GM18907 (cell line): ENCODE results near the gene TPSAB1.
"Not testable (repeated sequence)": the region's sequence is repeated elsewhere in the genome, so short reads cannot be mapped to it uniquely, and the experiment has no call there.

Source experiments
- ATAC-seq: cut with Tn5 transposase; IDR thresholded peaks from one replicate; pipeline ENCODE4 v1.9.1; 2021; ENCODE audit warnings: mild to moderate bottlenecking, moderate library complexity; ENCODE audit not compliant: unreplicated experiment

Gene TPSAB1

DNA sequence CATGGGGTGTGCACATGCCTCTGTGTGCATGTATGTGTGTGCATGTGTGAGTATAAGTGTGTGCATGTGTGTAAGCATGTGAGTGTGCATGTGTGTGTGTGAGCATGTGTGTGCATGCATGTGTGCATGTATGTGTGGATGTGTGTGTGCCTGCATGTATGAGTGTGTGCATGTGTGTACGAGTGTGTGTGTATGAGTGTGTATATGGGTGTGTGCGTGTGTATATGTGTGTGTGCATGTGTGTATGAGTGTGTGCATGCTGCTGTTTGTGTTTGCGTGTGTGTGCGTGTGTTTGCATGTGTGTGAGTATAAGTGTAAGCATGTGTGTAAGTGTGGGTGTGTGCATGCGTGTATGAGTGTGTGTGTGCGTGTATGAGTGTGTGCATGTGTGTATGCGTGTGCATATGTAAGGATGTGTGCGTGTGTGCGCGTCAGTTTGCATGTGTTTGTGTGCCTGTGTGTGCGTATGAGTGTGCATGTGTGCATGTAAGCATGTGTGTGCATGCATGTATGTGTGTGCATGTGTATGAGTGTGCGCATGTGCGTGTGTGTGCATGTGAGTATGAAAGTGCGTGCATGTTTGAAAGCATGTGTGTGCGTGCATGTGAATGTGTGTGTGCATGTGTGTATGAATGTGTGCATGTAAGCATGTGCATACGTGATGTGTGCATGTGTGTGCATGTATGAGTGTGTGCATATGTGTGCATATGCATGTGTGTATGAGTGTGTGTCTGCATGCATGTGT is 24.0 kb downstream of the TPSAB1 start:
- ATAC-seq, result no peak

DNA sequence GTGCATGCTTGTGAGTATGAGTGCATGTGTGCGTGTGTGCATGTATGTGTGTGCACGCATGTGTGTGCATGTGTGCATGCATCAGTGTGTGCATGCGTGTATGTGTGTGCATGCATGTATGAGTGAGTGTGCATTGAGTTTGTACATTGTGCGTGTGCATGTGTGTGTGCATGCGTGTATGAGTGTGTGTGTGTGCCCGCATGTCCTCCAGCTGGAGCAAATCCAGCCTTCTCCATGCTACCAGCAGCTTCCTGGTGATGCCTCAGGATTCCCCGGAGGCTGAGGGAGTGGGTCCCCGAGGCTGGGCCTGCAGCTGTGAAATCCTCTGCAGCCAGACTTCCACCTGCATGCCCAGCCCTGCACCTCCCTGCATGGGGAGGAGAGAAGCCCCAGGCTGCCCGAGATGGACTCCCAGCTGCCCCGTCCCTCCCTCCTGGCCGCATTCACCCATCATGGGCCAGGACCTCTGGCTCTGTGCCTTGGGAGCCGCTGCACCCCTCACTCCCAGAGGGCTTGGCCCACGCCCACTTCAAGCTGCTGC is 24.7 kb downstream of the TPSAB1 start:
- no peak for ATAC-seq

DNA sequence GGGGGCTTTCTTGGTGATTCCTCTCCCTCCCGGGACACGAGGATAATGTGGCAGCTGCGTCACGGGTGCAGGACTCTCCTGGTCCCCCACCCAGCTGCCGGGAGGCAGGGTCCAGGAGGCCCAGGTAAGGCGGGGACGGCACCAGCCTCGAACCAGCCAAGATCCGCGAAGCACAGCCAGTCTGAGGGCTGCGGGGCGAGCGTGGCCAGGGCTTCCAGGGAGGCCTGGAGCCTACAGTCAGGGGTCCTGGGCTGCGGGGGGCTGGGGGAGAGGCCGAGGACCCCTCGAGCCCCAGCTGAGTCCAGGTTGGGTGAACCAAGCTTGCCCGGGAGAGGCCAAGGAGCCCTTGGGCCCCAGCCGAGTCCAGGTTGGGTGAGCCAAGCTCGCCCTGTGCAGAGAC is 25.3 kb downstream of the TPSAB1 start:
- no peak for ATAC-seq

DNA sequence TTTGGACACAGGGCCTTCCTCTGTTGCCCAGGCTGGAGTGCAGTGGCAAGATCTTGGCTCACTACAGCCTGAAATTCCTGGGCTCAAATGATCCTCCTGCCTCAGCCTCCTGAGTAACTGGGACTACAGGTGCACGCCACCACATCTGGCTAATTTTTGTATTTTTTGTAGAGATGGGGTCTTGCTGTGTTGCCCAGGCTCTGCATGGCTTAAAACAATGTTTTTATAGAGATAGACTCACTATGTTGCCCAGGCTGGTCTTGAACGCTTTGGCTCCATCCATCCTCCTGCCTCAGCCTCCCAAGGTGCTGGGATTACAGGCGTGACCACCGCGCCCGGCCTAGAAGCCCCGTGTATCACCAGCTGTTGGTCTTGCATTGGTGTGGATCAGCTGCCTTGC is 28.9 kb downstream of the TPSAB1 start:
- not testable (repeated sequence) for ATAC-seq

DNA sequence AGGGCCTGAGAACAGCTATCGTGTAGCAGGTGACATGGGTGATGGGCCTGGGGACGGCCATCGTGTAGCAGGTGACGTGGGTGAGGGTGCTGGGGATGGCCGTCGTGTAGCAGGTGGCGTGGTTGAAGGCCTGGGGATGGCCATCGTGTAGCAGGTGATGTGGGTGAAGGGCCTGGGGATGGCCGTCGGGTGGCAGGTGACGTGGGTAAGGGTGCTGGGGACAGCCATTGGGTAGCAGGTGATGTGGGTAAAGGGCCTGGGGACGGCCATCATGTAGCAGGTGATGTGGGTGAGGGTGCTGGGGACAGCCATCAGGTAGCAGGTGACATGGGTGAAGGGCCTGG is 30.8 kb downstream of the TPSAB1 start:
- ATAC-seq, result no peak

DNA sequence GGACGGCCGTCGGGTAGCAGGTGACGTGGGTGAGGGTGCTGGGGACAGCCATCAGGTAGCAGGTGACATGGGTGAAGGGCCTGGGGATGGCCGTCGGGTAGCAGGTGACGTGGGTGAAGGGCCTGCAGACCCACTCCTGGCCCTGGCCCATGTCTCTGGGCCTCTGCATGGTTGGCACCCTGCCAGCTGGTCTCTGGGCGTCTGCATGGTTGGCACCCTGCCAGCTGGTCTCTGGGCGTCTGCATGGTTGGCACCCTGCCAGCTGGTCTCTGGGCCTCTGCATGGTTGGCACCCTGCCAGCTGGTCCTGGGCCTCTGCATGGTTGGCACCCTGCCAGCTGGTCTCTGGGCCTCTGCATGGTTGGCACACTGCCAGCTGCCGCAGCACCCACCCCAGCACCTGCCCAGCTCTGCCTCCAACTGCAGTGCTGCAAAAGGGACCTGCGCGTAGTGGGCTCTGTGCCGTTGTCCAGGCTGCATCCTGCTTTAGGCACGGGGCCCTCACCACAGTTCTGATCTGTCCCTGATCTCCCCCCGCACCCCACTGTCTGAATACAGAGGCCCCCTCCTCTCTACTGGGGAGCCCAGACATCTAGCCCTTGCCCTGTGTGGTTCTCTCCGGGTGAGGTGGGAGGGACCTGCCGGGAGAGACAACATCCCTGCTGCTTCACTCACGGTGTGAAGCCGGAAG is 31.4 kb downstream of the TPSAB1 start:
- ATAC-seq, result not testable (repeated sequence)

DNA sequence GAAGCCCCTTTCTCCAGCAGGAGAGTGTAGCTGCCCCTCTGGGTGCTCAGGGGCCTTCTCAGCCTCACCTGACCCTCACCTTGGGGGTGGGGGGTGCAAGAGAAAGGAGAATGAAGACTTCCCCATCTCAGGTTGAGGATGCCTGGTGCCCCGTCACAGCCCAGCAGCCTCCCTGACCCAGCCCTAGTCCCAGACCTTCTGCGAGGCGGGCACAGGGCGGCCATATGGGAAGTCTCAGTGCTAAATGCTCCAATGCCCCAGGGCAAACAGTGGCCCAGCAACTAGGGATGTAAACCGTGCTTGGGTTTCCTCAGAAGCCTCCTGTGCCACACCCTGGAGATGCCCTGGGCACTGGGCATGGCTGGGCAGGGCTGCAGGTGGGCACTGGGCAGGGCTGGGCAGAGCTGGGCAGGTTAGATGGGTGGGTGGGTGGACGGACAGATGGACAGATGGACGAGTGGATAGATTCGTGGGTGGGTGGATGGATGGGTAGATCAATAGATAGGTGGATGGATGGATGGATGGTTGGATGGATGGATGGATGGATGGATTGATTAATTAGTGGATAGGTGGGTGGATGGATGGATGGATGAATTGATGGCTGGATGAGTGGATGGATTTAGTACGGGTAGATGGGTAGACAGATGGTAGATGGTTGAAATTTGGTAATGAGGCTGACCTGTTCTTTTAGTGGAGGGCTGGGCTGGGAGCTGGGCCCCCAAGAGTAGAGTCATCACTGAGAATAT is 32.1 kb downstream of the TPSAB1 start:
- no peak for ATAC-seq

DNA sequence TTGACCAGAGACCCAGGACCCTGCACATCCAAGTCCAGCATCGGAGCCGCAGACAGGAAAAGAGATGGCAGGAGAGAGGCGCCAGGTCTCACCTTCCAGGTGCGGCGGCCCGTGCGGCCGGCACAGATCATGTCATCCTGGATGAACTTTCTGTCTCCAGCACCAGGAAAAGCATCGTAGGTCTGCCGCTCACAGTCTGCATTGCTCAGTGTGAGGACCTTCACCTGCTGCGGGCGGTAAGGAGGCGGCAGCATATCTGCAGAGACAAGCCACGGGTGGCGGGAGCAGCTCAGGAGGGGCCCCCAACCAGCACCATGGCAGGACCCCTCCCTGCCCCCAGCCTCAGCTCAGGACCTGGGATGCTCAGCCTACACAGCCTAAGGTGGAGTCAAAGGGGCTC is 33.3 kb downstream of the TPSAB1 start:
- ATAC-seq, result no peak

DNA sequence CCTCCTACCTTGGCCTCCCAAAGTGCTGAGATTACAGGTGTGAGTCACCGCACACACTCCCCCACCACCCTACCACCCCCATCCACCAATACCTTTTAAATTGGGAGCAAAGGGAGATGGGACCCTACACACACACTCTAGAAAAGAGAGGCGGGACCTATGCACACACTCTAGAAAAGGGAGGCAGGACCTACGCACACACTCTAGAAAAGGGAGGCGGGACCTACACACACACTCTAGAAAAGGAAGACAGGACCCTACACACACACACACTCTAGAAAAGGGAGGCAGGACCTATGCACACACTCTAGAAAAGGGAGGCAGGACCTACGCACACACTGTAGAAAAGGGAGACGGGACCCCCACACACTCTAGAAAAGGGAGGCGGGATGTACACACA is 34.3 kb downstream of the TPSAB1 start:
- ATAC-seq, result no peak

DNA sequence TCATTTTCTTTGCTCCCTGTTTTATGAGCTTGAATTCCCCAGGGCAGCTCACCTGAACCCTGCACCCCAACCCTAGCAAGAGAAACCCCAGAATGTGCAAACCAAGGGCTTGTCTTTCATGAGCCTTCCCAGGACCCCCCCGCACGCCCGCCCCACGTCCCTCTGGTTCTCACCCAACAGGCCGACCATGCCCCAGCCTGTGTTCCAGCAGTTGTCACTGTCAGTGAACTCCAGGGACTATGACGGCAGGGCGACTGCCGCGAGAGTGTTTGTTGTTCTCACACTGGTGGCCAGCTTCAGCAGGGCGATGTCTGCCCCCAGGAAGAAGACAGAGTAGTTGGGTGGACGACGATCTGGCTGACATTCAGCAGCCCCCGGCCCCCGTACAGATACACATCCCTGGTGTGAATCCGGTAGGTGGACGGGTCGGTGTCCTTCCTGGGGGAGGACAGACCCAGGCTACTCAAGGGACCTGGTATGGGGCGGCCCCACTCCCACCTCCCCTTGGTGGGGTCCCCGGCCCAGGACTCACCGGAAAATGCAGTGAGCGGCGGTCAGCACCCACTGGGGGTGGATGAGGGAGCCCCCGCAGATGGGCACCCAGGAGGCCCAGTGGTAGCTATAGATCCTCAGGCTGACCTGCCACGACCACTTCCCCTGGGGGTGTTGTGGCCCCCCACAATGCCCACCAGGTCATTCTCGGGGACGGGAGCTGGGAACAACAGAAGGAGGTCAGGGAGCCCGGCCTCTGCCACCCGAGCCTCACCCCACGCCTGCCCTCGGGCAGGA is 35.5 kb downstream of the TPSAB1 start:
- ATAC-seq, result no peak

DNA sequence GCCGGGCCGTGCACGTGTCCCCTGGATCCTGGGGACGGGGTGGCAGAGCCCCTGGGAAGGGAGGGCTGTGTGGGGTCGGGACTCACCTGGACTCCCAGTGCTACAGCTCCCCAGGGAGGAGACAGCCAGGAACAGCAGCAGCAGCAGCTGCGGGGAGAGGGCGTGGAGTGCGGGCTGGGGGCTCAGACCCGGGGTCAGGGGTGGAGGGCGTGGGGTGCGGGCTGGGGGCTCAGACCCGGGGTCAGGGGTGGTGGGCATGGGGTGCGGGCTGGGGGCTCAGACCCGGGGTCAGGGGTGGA is 36.0 kb downstream of the TPSAB1 start:
- ATAC-seq, result no peak

DNA sequence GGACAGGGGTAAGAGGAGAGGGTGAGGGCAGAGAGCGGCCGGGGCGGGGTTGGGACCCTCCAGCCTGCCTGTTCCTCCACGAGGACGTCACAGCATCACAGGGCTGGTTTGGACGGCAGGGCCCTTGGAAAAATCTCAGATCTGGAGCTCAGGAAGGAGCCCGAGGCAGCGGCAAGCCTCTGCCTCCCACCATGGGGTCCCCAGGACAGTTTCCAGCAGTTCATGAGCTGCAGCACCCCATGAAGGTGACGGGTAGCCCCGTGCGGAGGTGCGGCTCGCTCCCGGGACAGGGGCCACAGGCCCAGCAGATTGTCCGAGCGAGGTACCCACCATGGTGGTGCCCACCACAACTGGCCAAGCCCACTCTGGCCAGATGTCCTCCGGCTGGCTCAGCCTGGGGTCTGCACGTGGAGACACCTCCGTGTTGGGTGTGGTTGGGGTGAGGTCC is 36.7 kb downstream of the TPSAB1 start:
- ATAC-seq, result no peak

DNA sequence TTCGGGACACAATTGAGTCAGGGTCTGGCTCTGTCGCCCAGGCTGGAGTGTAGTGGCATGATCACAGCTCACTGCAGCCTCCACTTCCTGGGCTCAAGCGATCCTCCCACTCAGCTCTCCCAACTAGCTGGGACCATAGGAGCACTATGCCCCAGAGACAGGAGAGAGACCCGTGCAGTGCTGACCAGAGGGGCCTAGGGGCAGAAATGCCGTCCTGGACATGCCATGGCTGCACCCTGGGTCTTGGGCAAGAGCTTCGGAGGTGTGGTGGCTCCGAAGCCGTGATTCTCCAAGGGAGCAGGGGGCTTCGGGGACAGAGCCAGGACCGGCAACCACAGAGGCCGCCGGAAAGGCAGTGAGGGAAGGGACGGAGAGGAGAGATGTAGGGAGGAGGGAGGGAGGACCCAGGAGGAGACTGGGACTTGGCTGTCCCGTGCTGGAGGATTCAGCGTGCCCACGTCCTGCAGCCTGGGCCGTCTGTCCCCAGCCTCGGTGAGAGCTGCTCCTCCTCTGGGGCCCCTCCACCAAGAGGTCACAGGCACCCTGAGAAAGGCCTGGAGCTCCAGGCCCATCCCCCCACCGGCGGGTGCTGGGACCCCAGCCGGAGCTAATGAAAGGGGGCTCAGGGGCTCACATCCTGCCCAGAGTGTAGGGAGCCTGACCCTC is 37.2 kb downstream of the TPSAB1 start:
- ATAC-seq, result no peak

DNA sequence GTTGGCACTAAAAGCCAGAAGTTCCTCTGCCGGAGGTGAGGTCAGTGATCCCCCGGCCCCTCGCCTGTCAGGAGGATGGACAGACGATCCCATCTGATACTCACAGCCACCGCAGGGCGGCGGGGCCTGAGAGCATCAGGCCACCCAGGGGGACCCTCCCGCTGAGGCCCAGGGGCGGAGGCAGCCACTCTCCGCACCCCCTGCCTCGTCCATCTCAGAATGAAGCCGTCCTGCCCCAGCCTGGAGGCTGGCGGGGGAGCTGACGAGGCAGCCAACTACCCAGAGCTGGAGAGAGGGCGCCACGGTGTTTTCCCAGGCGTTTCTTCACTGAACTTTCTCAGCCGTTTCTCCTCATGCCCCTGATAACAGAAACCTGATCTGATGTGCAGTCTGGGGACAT is 38.0 kb downstream of the TPSAB1 start:
- ATAC-seq, result no peak

DNA sequence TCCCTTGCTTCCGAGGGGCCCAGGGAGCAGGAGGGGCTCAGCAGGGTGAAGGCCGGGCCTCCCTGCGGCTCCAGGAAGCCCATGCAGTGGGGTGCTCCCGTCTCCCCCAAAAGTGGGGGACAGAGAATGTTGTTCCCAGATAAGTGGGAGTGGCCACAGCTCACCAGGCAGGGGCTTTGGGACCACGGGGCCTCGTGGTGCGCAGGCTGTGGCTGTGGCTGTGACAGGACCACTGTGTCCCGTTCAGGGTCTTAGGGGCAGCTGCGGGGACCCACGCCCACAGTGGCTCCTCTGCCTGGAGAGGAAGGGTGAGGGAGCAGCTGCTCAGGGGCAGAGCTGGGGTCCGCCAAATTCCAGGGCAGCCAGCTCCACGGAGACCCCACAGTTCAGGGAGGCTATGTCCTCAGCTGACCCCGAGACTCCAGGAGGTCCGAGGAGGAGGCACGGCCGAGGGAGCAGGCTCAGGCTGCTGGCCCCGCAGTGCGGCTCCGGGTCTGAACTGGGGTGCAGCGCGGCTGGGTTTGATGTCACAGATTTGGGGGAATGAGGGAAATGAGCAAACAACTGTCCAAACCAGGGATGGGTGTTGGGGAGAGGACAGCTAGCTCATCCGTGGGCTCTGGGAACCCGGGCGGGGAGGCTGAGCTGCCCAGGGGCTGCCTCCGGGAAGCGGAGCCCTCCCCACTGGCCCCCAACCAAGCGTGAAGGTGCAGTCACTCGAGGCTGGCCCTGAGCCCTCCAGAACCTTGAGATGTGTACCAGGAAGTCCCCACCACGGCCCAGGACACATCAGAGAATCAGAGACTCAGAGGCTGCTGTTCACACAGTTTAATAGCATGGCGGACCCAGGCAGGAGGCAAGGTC is 38.8 kb downstream of the TPSAB1 start:
- no peak for ATAC-seq

DNA sequence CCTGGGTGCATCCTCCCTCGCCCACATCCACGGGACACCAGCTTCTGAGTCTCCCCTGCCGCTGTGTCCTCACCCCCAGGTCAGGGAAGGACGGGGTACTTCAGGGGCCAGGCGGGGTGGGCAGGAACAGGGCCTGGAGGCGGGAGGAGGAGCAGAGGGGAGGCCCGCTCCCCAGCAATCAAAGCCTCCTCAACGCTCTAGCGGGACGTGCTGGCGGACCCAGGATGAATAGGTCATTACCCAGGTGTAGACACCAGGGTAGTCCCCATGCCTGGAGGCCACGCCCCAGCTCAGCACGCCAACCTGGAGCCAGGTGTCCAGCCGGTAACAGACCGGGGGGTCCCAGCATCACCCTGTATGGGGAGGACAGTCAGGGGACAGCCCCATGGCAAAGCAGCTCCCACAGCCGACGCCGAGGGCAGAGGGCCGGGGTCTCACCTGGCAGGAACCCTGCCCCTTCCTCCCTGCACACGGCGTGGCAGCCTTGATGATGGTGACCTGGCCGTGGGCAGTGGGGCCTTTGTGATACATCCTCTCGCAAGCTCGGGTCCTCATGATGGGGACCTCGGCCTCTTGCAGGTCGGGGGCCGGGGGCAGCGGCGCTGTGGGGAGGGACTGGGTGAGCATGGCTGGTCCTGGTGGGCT is 39.6 kb downstream of the TPSAB1 start:
- ATAC-seq, result no peak

DNA sequence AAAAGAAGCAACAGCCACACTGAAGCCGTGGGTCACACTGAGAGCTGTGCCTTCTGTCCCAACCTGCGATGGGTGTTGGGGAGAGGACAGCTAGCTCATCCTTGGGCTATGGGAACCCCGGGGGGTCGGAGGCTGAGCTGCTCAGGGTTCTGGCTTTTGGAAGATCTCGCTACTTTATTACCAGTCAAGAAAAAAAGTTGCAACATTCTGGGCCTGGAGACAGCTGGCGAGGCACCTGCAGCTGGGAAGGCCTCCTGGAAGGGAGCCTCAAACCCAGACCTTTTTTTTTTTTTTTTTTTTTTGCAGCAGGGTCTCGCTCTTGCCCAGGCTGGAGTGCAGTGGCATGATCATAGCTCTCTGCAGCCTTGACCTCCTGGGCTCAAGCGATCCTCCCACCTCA is 40.3 kb downstream of the TPSAB1 start:
- ATAC-seq, result no peak

DNA sequence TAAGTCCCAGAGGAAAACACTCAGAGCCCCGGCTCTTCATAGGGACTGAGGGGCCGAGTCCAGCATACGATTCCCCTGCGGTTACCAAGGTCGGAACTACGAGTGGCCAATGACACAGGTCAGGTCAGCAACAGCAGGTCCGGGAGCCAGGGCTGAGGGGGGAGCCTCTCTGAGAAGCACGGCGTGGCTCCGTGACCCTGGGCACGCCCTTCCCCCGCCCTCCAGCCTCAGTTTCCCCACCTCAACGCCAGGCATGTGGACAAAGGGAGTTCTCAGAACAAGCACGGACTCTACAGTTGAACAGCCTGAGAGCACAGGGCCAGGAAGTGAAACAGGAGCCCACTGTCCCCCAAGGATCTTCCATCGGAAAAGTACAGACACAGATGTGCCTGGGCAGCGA is 41.0 kb downstream of the TPSAB1 start:
- ATAC-seq, result no peak

DNA sequence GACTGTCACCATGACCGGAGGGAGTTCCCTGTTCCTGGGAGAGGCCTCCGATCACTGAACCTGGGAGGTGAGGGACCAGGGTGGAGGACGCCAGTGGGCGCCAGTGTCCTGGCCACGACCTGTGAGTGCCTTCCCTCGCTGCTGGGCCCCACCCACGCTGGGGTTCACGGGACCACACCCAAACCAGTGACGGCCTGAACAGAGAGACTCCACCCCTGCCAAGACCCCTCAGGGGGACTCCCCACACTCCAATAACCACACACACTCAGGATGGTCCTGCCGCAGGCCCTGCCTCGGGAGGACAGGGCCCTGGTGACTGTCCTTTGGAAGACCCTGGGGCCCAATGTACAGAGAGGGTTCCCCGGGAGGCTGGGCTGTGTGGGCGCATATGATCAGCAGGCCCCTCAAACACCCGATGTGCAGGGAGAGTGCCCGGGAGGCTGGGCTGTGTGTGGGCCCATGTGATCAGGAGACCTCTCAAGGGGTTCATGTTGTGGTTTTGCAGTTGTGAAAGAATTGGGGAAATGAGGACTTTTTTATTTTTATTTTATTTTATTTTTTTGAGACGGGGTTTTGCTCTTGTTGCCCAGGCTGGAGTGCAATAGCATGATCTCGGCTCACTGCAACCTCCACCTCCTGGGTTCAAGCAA is 41.9 kb downstream of the TPSAB1 start:
- ATAC-seq, result no peak
